ENCODE measurements around the gene SRP9.

SRP9 gene

DNA sequence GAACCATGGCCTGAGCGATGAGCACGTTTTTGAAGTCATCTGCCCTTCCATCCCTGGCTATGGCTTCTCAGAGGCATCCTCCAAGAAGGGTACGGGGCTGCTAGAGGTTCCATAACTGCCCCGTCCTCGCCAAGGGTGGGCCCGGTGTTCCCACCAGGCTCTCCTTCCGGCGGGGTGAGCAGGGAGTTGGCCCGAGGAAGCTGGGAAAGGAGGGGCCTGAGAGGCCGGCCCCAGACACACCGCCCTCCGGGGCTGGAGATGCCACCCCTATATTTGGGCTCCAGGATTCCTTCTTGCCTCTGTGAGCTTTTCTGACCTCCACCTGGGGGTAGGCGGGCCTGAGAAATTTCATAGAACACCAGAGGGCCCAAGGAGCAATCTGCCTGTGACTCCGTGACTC is 61.2 kb downstream of the SRP9 start:
- DNase-seq (ENCODE audit: extremely low spot score) = no peak
- CTCF ChIA-PET = no interaction called here
- POLR2A ChIA-PET = no interaction called here
- TF ChIP-seq, protein P1, sequence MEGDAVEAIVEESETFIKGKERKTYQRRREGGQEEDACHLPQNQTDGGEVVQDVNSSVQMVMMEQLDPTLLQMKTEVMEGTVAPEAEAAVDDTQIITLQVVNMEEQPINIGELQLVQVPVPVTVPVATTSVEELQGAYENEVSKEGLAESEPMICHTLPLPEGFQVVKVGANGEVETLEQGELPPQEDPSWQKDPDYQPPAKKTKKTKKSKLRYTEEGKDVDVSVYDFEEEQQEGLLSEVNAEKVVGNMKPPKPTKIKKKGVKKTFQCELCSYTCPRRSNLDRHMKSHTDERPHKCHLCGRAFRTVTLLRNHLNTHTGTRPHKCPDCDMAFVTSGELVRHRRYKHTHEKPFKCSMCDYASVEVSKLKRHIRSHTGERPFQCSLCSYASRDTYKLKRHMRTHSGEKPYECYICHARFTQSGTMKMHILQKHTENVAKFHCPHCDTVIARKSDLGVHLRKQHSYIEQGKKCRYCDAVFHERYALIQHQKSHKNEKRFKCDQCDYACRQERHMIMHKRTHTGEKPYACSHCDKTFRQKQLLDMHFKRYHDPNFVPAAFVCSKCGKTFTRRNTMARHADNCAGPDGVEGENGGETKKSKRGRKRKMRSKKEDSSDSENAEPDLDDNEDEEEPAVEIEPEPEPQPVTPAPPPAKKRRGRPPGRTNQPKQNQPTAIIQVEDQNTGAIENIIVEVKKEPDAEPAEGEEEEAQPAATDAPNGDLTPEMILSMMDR (IDR thresholded peaks at IDR 0.05; ENCODE audit: control extremely low read depth, extremely low read depth, low read depth, missing control alignments) = no peak
